ACC112 (cell line): ENCODE data around the gene COBL.

ENCODE experiments used
- H2AFZ ChIP-seq: fragments of 200-600 bp; sonication (generic); one replicate; pipeline ENCODE4 v1.6.0; 2017; ENCODE audit warnings: antibody characterized with exemption, low read length; ENCODE audit not compliant: unreplicated experiment
- H3K27ac ChIP-seq: fragments of 200-600 bp; sonication (generic); 2 replicates; pipeline ENCODE4 v1.5.1; 2014; ENCODE audit warnings: low read depth, mild to moderate bottlenecking, antibody characterized with exemption, low read length, moderate library complexity
- H3K27me3 ChIP-seq: fragments of 200-600 bp; sonication (generic); 2 replicates; pipeline ENCODE4 v1.6.1; 2014; ENCODE audit warnings: mild to moderate bottlenecking, antibody characterized with exemption, low read length, moderate library complexity, mixed read lengths; ENCODE audit not compliant: insufficient read depth
- H3K36me3 ChIP-seq: fragments of 200-600 bp; sonication (generic); 2 replicates; pipeline ENCODE4 v1.6.1; 2016; ENCODE audit warnings: mild to moderate bottlenecking, antibody characterized with exemption, low read length, moderate library complexity, mixed read lengths; ENCODE audit not compliant: insufficient read depth
- H3K4me1 ChIP-seq: fragments of 200-600 bp; sonication (generic); one replicate; pipeline ENCODE4 v1.6.1; 2016; ENCODE audit warnings: low read length, mixed read lengths; ENCODE audit not compliant: insufficient read depth, unreplicated experiment, control insufficient read depth
- H3K4me3 ChIP-seq: fragments of 200-600 bp; sonication (generic); 2 replicates; pipeline ENCODE4 v1.5.1; 2014; ENCODE audit warnings: mild to moderate bottlenecking, low read depth, low read length
- H3K79me2 ChIP-seq: fragments of 200-600 bp; sonication (generic); one replicate; pipeline ENCODE4 v1.6.0; 2016; ENCODE audit warnings: low read length; ENCODE audit not compliant: control insufficient read depth, unreplicated experiment, insufficient read depth

Gene COBL

GRCh38 chr7:51239691-51240090 lies 76.9 kb downstream of the COBL start:
- Histone ChIP-seq H2AFZ (no peak overlapping the region), H3K27ac (no peak overlapping the region), H3K4me3 (no peak overlapping the region), H3K79me2 (no peaks in the 10 kb centered on the region), H3K36me3 (no peaks in the 10 kb centered on the region), H3K27me3 (peaks cover 15% of the 10 kb centered on the region; the same call in 1 of the 2 replicates), H3K4me1 (no peaks in the 10 kb centered on the region)

DNA sequence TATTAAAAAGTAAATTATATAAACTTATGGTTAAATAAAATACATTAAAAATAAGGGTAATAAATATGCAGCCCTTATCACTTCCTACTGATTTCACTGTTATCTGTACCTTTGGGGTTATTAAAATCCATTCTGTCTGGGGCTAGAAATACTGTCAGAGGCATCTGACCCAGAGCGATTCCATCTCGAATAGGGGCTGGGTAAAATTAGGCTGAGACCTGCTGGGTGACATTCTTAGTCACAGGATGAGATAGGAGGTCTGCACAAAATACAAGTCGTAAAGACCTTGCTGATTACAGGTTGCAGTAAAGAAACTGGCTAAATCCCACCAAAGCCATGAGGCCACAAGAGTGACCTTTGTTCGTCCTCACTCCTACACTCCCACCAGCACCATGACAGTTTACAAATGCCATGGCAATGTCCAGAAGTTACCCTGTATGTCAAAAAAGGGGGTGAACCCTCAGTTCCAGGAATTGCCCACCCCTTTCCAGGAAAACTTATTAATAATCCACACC lies 77.6 kb downstream of the COBL start:
- Histone ChIP-seq H3K27ac (no peak overlapping the region), H3K4me1 (no peaks in the 10 kb centered on the region), H3K79me2 (no peaks in the 10 kb centered on the region), H3K4me3 (no peak overlapping the region), H3K36me3 (no peaks in the 10 kb centered on the region), H3K27me3 (peaks cover 15% of the 10 kb centered on the region; the same call in 1 of the 2 replicates), H2AFZ (no peak overlapping the region)

DNA sequence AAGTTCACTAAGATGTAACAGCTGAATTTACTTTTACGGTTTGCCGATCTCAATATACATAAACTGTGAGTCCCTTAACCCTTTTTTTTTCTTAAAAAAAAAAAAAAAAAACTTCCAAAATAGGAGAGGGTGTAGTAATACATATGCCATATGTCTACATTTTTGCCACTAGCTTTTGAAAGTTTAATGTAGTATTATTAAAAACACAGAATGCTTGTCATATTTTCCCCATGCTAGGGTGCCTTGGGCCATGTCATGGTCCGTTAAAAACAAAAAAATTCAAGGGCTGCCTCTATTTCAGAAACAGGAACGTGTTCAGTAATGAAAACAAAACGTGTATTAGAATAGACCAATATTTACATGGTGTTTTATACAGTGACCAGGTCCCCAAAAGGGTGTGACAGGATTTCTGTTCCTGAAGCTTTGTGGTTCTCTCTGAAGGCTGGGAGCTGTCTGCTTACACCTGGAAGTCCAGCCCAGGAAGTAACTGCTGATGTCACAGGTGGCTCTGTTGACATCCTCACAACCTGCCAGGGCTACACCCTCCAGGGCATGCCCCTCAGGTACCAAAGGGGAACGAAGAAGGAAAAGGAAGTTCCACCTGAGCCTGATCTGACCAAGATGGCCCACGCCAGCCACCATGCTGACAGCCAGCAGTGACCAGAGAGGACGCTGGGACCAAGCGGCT lies 79.0 kb downstream of the COBL start:
- no peaks in the 10 kb centered on the region for H3K36me3 ChIP-seq
- no peaks in the 10 kb centered on the region for H3K4me1 ChIP-seq
- H3K4me3 ChIP-seq = no peak overlapping the region
- no peaks in the 10 kb centered on the region for H3K79me2 ChIP-seq
- no peak overlapping the region for H2AFZ ChIP-seq
- peaks cover 15% of the 10 kb centered on the region; the same call in 1 of the 2 replicates for H3K27me3 ChIP-seq
- no peak overlapping the region for H3K27ac ChIP-seq

DNA sequence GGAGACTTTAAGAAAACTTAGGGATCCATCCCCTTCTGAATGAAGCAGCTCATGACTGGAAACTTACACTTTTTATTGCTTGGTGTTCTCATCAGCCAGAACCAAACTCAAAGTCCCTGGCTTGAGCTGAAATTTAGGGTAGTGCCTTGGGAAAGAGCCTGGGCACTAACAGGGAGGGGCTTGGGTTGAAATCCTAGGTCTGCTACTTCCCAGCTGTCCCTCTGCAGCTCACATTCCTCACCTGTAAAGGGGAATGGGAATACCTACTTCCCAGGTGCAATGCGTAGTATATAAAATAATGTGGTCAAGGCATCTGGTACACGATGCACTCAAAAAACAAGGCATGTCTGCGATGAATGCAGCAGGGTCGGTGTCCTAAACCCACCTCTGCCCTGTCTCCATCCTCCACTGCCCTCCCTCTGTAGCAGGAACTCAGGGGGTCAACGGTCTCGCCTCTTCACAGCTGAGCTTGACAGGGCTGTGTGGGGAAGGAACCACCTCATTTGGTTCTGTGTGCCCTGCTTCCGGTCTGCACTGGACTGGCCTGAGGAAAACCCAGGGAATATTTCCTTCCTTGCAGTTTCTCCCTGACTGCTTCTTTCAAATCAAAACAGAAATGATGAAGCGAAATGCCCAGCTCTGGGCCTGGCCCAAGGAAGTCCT lies 80.0 kb downstream of the COBL start:
- H3K36me3 ChIP-seq = no peaks in the 10 kb centered on the region
- no peak overlapping the region for H3K27ac ChIP-seq
- H2AFZ ChIP-seq = no peak overlapping the region

DNA sequence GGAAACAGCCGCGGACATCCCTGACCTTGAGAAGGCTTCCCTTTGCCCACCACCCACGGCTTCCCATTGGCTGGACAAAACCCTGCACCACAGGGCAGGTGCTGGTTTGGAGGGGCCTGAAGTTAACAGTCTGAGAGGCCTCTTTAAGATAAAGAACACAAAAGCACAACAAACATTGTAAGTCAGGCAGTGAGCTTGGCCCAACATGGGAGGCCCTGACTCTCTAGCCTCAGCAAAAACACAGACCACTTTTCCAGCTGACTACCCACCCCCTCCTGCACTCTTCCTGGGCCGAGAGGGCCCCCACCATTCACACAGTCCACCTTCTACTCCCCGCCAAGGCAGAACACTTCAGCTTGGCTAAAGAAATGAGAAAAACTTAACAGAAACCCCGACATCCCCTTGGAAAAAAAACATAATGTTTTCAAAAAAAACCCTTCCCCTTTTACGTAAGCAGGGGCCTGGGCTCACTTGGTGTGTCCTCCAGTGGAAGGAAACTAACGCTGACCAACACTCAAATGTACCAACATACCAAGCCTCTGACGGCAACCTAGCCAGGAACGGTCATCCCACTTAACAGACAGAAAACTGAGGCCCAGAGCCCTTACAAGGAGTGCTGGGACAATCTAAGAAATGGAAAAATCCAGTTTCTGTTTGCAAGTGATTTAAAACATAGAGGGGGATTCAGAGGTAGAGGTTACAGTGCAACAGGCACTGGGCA lies 80.9 kb downstream of the COBL start:
- Histone ChIP-seq H3K36me3 (no peaks in the 10 kb centered on the region), H3K4me1 (no peaks in the 10 kb centered on the region), H2AFZ (no peak overlapping the region), H3K79me2 (no peaks in the 10 kb centered on the region), H3K4me3 (no peak overlapping the region), H3K27me3 (peaks cover 15% of the 10 kb centered on the region; the same call in 1 of the 2 replicates), H3K27ac (no peak overlapping the region)

More for the DNA sequence above, 80.0 kb downstream of the COBL start:
- Histone ChIP-seq H3K79me2 (no peaks in the 10 kb centered on the region), H3K27me3 (peaks cover 15% of the 10 kb centered on the region; the same call in 1 of the 2 replicates), H3K4me1 (no peaks in the 10 kb centered on the region), H3K4me3 (no peak overlapping the region)

DNA sequence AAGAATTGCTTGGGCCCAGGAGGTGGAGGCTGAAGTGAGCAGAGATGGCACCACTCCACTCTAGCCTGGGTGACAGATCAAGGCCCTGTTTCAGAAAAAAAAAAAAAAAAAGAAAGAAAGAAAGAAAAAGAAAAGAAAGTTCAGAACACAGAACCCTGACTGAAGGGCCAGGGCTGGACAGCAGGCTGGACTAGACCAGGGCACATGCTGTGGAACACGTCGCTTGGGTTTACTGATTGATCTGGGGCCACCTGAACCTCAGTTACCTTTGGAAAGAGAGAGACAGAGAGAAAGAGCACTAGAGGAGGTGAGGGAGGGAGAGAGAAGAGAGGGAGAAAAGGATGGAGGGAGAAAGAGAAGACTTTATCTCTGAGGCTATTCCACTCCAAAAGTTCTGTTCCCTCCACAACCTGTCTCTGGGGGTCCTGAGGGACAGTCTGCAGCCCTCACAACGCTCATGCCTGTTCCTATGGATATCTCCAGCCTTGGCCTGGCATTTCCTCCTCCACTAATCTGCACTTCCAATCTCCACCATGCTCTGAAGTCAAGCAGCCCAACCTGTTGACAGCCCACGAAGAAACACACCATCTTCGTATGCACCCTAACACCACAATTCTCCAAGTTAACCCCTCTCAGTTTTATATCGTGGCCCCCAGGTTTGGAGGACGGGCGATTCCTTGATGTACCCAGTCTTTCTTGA lies 81.8 kb downstream of the COBL start:
- Histone ChIP-seq H3K36me3 (no peaks in the 10 kb centered on the region), H2AFZ (no peak overlapping the region), H3K27ac (no peak overlapping the region), H3K27me3 (peaks cover 22% of the 10 kb centered on the region; the same call in 1 of the 2 replicates), H3K79me2 (no peaks in the 10 kb centered on the region), H3K4me1 (no peaks in the 10 kb centered on the region), H3K4me3 (no peak overlapping the region)

DNA sequence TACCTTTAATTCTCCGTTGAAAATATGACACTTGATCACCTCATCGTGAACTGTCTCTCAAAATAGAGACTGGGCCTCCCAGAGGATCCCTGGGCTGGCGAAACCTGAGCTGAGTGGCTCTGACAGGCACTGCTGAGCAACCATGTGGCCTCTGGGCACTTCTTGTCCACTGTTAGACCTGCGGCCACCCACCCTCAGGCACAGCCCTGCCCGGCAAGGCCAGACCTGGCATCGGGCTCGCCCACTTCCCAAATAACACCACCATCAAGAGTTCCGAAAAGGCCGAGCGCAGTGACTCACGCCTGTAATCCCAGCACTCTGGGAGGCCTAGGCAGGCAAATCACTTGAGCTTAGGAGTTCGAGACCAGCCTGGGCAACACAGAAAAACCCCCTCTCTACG lies 82.5 kb downstream of the COBL start:
- H3K4me1 ChIP-seq = no peaks in the 10 kb centered on the region
- H3K79me2 ChIP-seq = no peaks in the 10 kb centered on the region
- H3K36me3 ChIP-seq = no peaks in the 10 kb centered on the region
- H3K27me3 ChIP-seq = peaks cover 28% of the 10 kb centered on the region
- no peak overlapping the region for H2AFZ ChIP-seq
- no peak overlapping the region for H3K27ac ChIP-seq
- no peak overlapping the region for H3K4me3 ChIP-seq

GRCh38 chr7:51233374-51233773 lies 83.2 kb downstream of the COBL start:
- Histone ChIP-seq H2AFZ (no peak overlapping the region), H3K36me3 (no peaks in the 10 kb centered on the region), H3K4me1 (no peaks in the 10 kb centered on the region), H3K27ac (no peak overlapping the region), H3K79me2 (no peaks in the 10 kb centered on the region), H3K27me3 (peaks cover 34% of the 10 kb centered on the region), H3K4me3 (no peak overlapping the region)

GRCh38 chr7:51230723-51231122 lies 85.9 kb downstream of the COBL start:
- H2AFZ ChIP-seq = no peak overlapping the region
- no peak overlapping the region for H3K4me3 ChIP-seq
- no peaks in the 10 kb centered on the region for H3K36me3 ChIP-seq
- peaks cover 28% of the 10 kb centered on the region for H3K27me3 ChIP-seq
- no peaks in the 10 kb centered on the region for H3K79me2 ChIP-seq
- H3K27ac ChIP-seq = no peak overlapping the region
- H3K4me1 ChIP-seq = no peaks in the 10 kb centered on the region

GRCh38 chr7:51230324-51230625 lies 86.3 kb downstream of the COBL start:
- no peak overlapping the region for H2AFZ ChIP-seq
- no peaks in the 10 kb centered on the region for H3K4me1 ChIP-seq
- H3K4me3 ChIP-seq = no peak overlapping the region
- H3K27me3 ChIP-seq = peaks cover 23% of the 10 kb centered on the region
- no peak overlapping the region for H3K27ac ChIP-seq
- H3K79me2 ChIP-seq = no peaks in the 10 kb centered on the region
- H3K36me3 ChIP-seq = no peaks in the 10 kb centered on the region
